GM12891 (cell line): ENCODE data around the gene LRP3.
"Not testable (repeated sequence)": the region's sequence is repeated elsewhere in the genome, so short reads cannot be mapped to it uniquely, and the experiment has no call there.

Source experiments
- DNase-seq: peaks from one replicate; pipeline ENCODE4 v3.0.0; 2011; ENCODE audit warnings: low spot score; ENCODE audit not compliant: insufficient read length
- FAIRE-seq: peaks from 2 replicates; lab custom pipeline; 2011; peaks lifted over from hg19 to GRCh38; lab: Jason Lieb, UNC
- PAX5 ChIP-seq: IDR thresholded peaks from 2 replicates; pipeline ENCODE4 v1.6.1; 2011; ENCODE audit warnings: low read length, moderate library complexity, mild to moderate bottlenecking; ENCODE audit not compliant: insufficient read depth, severe bottlenecking
- POLR2A ChIP-seq: IDR thresholded peaks from 2 replicates; pipeline ENCODE4 v1.6.1; 2011; ENCODE audit warnings: low read depth, low read length, control low read depth
- POLR2AphosphoS5 ChIP-seq: IDR thresholded peaks from 2 replicates; pipeline ENCODE4 v1.6.1; 2011; ENCODE audit warnings: low read depth, low read length, control low read depth
- POU2F2 ChIP-seq: IDR thresholded peaks from 2 replicates; pipeline ENCODE4 v1.6.1; 2011; ENCODE audit warnings: low read depth, mild to moderate bottlenecking, control low read depth, low read length, moderate library complexity
- SPI1 ChIP-seq: IDR thresholded peaks from 2 replicates; pipeline ENCODE4 v1.6.1; 2011; ENCODE audit warnings: low read depth, low read length, control low read depth
- TAF1 ChIP-seq: IDR thresholded peaks from 2 replicates; pipeline ENCODE4 v1.6.1; 2011; ENCODE audit warnings: low read depth, low read length, control low read depth

Gene LRP3

DNA sequence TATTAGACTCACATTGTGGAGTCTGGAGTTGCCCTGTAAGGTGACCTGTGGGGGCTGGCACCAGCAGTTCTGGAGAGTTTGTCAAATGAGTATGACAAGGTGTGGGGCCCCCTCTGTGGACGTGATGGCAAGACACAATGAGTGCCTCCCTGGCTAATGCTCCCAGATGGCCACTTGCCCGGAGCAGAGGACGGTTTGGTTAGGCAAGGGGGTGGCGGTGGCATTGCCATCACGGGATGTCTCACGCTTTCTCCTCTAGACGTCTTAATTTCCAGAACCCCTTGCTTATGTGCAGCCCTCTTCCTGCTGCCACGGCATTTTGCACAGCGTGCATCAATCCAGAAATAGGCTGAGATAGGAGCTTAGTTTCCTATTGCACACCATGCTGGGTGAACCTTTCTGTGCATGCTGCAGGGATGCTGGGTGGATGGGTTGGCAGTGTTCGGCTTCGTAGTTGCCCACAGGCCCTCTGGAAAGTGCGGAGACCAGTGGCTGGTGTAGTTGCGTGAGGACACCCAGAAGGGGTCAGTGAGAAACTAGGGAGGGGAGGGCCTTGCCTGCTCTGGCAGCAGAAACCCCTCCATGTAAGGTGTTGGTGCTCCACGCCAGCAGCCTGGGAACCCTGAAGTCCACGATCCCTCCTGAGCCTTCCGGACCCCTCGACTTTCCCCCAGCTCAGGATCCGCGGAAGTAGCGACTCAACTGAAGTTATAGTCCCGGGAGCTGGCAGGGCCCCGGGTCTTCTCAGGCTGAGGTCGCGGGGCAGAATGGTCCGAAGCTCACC, 18.1 kb upstream of the LRP3 start:
- no peak for DNase-seq
- no peak for TF ChIP-seq PAX5
- no peak for TF ChIP-seq POU2F2
- TF ChIP-seq POLR2AphosphoS5: no peak
- TF ChIP-seq POLR2A: no peak
- no peak for TF ChIP-seq TAF1
- no peak for TF ChIP-seq SPI1
- FAIRE-seq: no peak

DNA sequence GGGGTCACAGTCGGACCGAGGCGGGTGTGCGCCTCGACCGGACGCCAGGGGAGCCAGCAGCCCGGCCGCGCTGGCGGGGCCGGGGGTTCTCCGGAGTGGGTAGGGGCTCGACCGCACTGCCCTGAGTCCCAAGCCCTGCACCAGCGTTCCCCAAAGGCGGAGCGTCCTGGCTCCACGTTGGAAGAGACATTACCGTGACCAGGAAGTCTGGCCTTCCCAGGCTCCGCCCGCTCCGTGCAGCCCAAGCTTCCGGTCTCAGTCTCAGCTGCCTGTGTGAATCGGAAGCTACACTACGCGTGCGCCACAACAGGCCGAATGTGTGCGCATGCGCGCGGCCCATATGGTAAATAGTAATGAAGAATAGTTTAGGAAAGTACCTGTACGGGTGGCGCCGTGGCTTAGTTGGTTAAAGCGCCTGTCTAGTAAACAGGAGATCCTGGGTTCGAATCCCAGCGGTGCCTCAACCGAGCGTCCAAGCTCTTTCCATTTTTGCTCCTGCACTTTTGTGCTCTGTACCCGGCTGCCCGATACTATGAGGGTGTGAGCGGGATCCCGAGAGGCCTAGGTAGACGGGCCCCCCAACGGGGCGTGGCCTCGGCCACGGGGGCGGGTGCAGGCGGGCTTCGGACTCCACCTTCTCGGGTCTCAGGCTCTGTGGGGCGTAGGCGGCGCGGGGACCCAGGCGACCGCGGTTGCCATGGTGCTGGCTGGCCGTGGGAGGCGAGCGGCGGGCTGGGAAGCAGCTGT, 17.3 kb upstream of the LRP3 start:
- peak; percentile 98 for FAIRE-seq
- peak; percentile 96 for DNase-seq
- TF ChIP-seq POLR2A: peak; percentile 97
- TF ChIP-seq TAF1: peak; percentile 79
- peak; percentile 95 for TF ChIP-seq POLR2AphosphoS5
- peak; percentile 36; the same call in 1 of the 2 replicates for TF ChIP-seq POU2F2
- TF ChIP-seq SPI1: no peak
- TF ChIP-seq PAX5: peak; percentile 11

DNA sequence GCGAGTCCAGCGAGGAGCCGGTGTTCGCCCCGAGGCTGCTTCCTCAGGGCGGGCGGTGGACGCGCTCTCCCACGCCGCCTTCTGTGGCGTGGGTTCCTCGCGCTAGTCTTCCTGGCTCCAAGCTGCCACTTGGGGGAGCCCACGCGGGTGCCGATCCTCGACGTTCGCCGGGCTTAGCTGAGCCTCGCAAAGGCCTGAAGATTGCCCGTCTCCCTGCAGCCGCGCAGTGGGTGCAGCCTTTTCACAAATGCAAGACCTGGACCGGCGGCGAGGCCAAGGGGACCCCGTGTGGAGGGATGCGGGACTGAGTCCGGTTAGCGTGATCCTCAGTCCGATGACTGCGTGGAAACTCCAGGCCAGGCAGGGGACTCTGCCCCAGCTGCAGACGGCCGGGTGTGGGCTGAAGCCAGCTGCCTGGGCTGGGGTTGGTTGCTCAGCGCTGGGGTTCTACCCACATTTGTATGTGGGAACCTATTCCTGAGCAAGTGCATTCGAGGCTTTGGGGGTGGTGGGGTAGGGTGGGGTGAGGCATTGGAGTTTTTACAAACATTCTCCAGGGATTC, 16.6 kb upstream of the LRP3 start:
- no peak for TF ChIP-seq POU2F2
- TF ChIP-seq PAX5: no peak
- TF ChIP-seq SPI1: no peak
- no peak for TF ChIP-seq POLR2AphosphoS5
- TF ChIP-seq POLR2A: no peak
- no peak for TF ChIP-seq TAF1
- FAIRE-seq (no peak), DNase-seq (no peak)

DNA sequence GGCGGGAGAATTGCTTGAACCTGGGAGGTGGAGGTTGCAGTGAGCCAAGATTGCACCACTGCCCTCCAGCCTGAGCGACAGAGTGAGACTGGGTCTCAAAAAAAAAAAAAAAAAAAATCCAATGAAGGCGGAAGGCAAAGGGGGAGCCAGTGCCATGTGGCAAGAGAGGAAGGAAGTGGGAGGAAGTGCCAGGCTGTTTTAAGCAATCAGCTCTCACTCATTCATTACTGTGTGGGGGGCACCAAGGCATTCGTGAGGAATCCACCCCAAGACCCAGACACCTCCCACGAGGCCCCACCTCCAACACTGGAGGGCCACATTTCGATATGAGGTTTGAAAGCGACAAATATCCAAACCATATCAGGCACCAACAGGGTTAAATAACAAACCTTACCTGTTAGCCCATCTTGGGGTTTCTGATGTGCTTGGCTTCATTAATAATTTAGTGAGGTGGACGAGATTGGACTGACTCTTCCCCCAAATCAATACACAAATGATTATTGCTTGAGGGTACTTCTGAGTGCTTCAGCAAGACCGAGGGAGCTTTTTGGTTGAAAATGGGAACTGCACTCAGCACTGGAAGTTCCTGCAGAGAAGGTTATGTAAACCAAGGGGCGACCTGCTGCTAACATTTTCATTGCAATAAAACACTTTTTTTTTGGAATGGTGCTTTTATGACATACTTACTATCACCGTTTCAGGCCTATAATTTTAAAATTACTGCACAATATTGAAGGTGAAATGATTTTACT, 7.5 kb upstream of the LRP3 start:
- DNase-seq (no peak), FAIRE-seq (no peak)
- TF ChIP-seq SPI1 (no peak), TAF1 (no peak), POU2F2 (no peak), POLR2AphosphoS5 (no peak), POLR2A (no peak), PAX5 (no peak)

DNA sequence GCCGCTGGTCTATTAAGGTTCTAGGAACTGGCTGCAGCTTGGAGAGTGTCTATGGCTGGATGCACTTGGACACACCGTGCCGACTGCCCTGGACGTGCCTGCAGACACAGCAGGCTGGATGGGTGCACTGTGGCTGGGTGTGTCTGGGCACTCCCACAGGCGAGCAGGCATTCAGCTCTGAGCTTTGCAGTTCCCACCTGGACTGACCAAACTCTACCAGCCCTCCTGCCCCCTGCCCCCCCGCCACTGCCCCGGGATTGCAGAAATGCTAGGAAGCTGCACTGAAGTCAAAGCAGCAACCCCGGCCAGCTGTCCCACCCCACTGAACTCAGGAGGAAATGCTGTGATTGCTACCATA, 7.0 kb upstream of the LRP3 start:
- no peak for FAIRE-seq
- TF ChIP-seq POLR2AphosphoS5 (no peak), TAF1 (no peak), PAX5 (no peak), SPI1 (no peak), POU2F2 (no peak), POLR2A (no peak)
- no peak for DNase-seq

DNA sequence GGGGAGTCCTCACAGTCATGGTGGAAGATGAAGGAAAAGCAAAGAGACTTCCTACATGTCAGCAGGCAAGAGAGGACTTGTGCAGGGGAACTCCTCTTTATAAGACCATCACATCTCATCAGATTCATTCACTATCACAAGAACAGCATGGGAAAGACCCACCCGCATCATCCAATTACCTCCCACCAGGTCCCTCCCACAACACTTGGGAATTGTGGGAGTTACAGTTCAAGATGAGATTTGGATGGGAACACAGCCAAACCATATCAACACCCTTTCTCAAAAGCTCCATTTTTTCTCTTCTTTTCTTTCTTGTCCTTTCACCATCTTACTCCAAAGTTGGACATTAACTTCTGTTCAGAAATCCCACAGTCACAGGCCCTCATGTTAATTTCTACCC, 4.7 kb upstream of the LRP3 start:
- DNase-seq (no peak), FAIRE-seq (no peak)
- TF ChIP-seq PAX5: no peak
- TF ChIP-seq POLR2A: no peak
- TF ChIP-seq POU2F2: no peak
- no peak for TF ChIP-seq TAF1
- TF ChIP-seq SPI1: no peak
- no peak for TF ChIP-seq POLR2AphosphoS5

DNA sequence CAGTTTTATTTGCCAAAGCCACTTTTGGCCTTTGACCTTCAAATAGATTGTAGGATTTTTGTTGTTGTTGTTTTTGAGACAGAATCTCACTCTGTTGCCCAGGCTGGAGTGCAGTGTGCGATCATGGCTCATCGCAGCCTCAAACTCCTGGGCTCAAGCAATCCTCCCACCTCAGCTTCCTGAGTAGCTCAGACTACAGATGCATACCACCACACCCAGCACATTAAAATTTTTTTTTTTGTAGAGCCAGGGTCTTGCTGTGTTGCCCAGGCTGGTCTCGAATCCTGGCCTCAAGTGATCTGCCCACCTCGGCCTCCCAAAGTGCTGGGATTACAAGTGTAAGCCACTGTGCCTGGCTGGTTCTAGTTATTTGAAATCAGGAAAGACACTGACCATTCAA, 3.0 kb upstream of the LRP3 start:
- FAIRE-seq, DNase-seq: not testable (repeated sequence)

DNA sequence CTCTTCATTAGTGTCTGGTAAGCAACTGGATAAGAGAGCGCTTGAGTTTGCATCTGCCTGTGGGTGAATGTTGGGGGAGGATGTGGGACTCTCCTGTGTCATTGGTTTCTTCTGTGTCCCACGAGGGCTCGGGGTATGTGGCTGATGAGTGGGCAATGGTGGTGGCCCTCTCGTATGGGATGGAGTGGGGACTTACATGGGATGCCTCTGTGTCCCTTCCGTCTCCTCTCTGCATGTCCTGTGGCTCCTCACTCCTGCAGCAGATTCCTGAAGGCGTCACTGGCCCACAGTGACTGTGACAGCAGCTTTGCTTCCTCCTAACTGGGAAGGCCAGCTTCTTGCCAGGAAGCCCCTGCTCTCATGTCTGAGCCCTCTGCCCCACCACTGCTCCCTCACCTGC, 2.6 kb upstream of the LRP3 start:
- no peak for DNase-seq
- TF ChIP-seq POLR2A (no peak), SPI1 (no peak), TAF1 (no peak), POU2F2 (no peak), PAX5 (no peak), POLR2AphosphoS5 (no peak)
- FAIRE-seq: no peak

DNA sequence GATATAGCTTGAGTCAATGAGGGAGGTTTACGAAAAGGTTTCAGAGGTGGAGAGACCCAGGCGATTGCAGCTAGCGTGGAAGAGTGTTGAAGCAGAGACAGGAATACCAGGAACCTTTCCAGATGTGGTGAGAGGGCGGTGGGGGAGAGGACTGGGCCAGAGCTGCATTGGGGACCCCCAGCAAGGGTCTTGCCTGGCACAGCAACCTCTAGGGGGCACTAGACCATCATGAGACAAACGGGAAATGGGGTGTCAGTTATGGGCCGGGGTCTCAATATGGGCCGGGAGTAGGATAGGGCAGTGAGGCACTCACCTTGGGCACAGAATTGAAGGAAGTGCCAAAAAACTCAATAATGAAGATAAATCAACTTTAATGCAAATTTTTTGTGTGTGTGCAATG, 2.1 kb upstream of the LRP3 start:
- TF ChIP-seq POU2F2: no peak
- TF ChIP-seq POLR2A: no peak
- no peak for FAIRE-seq

More for the DNA sequence above, 2.1 kb upstream of the LRP3 start:
- DNase-seq: no peak
